HG02642 (cell line): Measurements from ENCODE around the gene CCDC102A.
"Not testable (repeated sequence)": the region's sequence is repeated elsewhere in the genome, so short reads cannot be mapped to it uniquely, and the experiment has no call there.

Experiments
- ATAC-seq: cut with Tn5 transposase; IDR thresholded peaks from one replicate; pipeline ENCODE4 v1.9.1; 2021; ENCODE audit warnings: mild to moderate bottlenecking; ENCODE audit not compliant: unreplicated experiment, poor library complexity

Gene CCDC102A

GRCh38 chr16:57536306-57537193 is at the start of gene CCDC102A:
Gene CCDC102A, minus strand, starts transcription at chr16:57536571. Its CDS starts 7,394 bp downstream, at chr16:57529177.
- ATAC-seq, result peak; percentile 30

DNA sequence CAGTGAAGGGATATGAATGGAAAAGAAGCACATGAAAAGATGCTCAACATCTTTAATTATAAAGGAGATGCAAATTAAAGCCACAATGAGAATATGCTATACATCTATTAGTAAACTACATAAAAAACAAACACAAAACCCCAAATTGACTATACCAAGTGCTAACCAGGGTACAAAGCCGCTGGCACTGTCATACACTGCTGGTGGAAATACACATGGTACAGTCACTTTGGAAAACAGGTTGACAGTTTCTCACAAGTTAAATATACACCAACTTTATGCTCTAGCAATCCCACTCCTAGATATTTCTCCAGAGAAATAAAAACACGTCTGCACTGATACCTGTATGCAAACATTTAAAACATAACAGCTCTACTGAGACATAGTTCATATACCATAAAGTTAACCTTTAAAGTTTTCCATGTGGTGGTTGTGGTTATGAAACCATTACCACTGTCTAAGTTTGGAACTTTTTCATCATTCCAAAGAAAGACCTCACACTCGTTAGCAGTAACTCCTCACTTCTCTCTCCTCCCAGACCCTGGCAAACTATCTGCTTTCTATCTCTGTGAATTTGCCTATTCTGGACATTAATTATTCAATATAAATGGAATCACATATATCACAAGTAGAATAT is 48.8 kb upstream of the CCDC102A start:
- ATAC-seq, result no peak

GRCh38 chr16:57579361-57579665 is 42.9 kb upstream of the CCDC102A start:
- no peak for ATAC-seq

GRCh38 chr16:57578521-57579360 is 42.4 kb upstream of the CCDC102A start:
- no peak for ATAC-seq

DNA sequence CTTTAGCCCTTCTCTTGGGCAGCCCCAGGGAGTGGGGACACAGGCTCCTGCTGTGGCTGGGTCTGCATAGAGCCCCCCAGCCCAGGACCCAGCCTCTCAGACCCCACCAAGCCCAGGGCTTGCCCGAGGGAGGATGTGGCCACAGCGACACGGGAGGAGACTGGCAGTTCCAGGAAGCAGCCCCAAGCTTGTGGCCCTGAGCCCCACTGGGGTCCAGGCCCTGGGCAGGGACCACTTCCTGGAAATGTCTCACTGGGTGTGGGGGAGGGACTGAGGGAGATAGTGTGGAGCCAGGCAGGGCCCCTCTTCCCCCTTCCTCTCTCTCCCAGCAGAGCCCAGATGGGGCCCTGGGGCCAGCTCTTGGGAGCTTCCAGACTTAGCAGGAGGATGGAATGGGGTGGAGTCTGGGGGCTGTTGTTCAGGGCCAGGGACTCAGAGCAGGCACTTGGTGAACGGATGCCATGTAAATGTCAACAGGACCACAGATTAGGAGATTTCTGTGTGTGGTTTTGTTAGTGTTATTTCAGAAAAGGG is 41.4 kb upstream of the CCDC102A start:
- no peak for ATAC-seq

DNA sequence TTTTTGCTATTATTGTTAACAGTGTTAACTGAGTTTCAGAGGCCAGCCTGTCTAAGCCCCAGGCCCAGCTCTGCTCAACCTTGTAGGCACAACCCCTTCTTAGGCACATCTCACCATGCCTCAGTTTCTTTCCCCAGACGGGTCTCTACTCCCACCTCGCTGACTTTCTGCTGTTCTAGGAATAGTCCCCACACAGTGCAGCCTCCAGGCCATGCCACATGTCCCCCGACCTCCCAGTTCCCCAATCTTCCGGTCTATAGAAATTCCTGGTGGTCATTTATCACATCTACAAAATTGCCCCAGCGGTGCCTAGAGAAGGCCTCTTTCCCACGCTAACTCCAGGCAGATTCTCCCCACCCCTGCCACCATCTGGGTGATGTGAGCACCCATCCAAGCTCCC is 40.8 kb upstream of the CCDC102A start:
- no peak for ATAC-seq

GRCh38 chr16:57576429-57576870 is 40.1 kb upstream of the CCDC102A start:
- ATAC-seq, result peak; percentile 76

DNA sequence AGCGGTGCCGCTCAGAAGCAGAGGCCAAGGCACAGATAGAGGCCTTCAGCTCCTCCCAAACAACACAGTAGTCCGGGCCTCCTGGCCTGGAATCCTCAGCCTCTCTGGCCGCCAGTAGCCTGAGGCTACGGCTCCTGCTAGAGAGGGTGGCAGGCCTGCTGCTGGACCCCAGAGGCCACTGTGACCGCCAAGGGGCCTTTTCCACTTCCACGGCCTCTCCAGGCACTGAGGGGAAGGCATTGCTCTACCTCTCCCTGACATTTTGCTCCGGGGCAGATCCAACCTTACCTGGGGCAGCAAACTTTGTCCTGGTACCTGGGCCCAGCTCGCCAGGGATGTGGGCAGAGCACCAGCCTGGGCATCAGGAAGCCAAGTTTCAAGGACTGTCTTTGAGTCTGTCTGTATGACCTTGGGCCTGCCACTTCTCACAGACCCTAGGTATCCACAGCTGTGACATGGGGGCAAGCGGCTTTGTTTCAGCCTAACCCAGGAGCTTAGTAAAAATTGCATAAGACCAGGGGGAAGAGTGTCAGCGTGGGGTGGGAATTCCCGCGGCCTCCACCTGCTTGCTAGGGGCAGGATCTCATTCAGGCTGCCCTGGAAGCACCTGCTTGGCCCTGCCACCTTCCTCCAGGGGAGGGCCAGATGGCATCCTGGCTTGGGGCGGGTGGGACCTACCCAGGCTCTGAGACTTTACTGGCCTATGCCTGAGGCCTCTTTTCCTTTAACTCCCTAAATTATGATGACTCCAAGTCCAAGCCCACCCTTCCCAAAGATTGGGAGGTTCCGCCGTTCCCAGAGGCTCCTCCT is 39.3 kb upstream of the CCDC102A start:
- no peak for ATAC-seq

- ATAC-seq, result no peak
Measured at GRCh38 chr16:57574646-57575467, 38.5 kb upstream of the CCDC102A start.

DNA sequence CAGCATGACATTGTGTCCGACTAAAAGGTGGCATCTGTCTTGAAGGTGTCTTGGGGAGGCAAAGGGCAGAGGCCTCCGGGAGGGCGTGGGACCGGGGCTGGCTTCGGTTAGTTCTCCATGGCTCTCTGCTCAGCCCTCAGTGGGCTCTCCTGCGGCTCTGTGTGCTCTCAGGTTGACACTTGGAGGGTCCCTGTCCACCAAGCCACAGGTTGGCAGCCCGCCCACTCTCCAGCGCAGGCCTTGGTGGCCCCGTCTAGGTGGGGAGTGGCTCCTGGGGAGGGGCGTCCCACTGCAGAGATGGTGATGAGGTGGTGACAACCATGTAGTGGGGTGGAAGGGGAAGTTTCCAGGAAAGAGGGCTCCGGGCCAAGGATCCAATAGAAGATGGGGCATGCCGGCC is 37.7 kb upstream of the CCDC102A start:
- ATAC-seq, result no peak

- ATAC-seq, result no peak
Measured at GRCh38 chr16:57572978-57573728, 36.8 kb upstream of the CCDC102A start.

DNA sequence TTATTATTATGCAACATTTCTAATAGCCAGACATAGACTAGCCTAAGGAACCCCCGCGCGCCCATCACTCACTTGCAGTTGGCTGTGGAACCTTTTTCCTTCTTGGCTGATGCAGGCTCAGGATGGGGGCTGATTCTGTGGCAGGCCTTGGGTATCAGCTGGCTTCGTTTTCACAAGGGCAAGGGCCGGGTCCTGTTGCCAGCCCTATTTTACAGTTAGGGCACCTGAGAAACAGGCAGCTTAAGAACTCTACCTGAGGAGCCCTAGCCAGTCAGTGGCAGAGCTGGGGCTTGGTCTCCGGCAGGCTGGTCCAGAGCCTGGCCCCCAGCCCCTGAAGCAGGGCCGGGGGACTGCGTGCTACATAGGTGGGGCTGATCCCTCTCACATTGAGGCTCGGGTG is 34.7 kb upstream of the CCDC102A start:
- ATAC-seq, result no peak

DNA sequence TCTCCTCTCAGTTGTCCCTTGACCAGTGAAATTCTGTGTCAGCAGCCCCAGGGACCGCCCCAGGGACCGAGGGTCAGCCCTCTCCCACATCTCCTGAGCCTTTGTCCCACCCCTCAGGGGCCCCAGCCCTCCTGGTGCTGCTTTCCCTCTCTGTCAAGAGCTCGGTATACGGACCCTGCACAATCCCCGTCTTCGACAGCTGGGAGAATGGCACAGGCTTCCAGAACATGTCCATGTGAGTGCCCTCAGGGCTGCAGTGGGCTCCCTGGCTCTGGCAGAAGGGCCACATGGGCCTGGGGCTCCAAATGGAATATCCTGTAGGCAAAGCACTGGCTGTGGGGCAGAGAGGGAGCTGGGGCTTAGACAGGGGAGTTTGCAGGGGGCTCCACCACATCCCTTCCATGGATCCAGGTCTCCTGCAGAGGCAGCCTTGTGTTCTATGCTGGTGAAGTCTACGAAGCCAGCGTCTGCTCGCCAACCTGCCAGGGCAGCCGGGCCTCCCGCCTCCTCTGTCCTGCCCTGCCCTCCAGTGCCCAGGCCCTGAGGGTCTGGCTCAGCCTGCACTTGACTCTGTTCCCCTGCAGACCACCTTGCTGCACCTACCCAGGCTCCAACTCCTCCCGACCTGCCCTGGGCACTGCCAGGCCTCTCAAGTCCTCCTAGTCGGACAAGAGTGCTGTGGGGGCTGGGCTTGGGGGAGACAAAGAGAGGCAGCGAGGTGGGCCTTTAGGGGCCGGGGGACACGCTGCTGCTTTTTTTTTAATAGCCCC is 34.1 kb upstream of the CCDC102A start:
- no peak for ATAC-seq

GRCh38 chr16:57569306-57569946 is 33.1 kb upstream of the CCDC102A start:
- no peak for ATAC-seq

DNA sequence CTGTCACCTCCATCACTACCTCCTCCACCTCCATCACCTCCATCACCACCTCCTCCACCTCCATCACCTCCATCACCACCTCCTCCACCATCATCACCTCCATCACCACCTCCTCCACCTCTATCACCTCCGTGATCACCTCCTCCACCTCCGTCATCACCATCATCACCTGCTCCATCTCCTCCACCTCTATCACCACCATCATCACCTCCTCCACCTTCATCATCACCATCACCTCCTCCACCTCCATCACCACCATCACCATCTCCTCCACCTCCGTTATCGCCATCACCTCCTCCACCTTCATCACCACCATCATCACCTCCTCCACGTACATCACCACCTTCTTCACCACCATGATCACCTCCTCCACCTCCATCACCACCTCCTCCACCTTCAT is 32.4 kb upstream of the CCDC102A start:
- not testable (repeated sequence) for ATAC-seq

DNA sequence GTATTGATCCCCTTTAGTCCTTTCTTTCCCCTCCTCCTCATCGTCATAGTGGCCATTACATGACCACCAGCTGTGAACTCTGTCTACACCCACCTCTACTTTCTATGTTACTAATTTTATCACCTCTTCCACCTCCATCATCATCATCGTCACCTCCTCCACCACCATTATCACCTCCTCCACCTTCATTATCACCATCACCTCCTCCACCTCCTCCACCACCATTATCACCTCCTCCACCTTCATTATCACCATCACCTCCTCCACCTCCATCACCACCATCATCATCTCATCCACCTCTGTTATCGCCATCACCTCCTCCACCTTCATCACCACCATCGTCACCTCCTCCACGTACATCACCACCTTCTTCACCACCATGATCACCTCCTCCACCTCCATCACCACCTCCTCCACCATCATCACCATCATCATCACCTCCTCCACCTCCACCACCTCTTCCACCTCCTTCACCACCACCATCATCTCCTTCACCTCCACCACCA is 31.9 kb upstream of the CCDC102A start:
- ATAC-seq, result no peak

DNA sequence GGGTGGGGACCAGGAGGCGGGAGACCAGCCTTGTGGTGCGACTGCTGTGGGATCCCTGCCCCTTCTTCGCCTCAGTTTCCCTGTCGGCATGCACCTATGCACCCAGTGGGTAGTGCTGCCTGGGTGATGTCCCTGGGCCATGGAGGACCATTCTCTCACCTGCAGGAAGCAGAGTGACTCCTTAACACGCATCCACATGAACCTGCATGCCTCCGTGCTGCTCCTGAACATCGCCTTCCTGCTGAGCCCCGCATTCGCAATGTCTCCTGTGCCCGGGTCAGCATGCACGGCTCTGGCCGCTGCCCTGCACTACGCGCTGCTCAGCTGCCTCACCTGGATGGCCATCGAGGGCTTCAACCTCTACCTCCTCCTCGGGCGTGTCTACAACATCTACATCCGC is 31.3 kb upstream of the CCDC102A start:
- no peak for ATAC-seq
